IPS-20b (cell line): Measurements from ENCODE around the gene MESD.

ENCODE experiments used
- H3K27ac ChIP-seq: one replicate; pipeline ENCODE4 v1.5.1; 2013; ENCODE audit warnings: low read length
- H3K27me3 ChIP-seq: 2 replicates; pipeline ENCODE4 v1.6.1; 2013; ENCODE audit warnings: mild to moderate bottlenecking, low read length, inconsistent platforms; ENCODE audit not compliant: insufficient read depth
- H3K36me3 ChIP-seq: 2 replicates; pipeline ENCODE4 v1.6.1; 2013; ENCODE audit warnings: low read depth, mild to moderate bottlenecking, inconsistent platforms, low read length, moderate library complexity; ENCODE audit not compliant: insufficient read depth
- H3K4me1 ChIP-seq: 2 replicates; pipeline ENCODE4 v1.6.1; 2013; ENCODE audit warnings: mild to moderate bottlenecking, control low read depth, inconsistent platforms, low read length, moderate library complexity; ENCODE audit not compliant: insufficient read depth
- H3K4me3 ChIP-seq: 2 replicates; pipeline ENCODE4 v1.5.1; 2013; ENCODE audit warnings: mild to moderate bottlenecking, low read length, inconsistent platforms
- H3K9ac ChIP-seq: 2 replicates; pipeline ENCODE4 v1.6.1; 2013; ENCODE audit warnings: low read depth, mild to moderate bottlenecking, inconsistent platforms, low read length, moderate library complexity
- H3K9me3 ChIP-seq: 2 replicates; pipeline ENCODE4 v1.6.1; 2013; ENCODE audit warnings: mild to moderate bottlenecking, low read depth, low read length, inconsistent platforms; ENCODE audit not compliant: insufficient read depth

MESD gene

DNA sequence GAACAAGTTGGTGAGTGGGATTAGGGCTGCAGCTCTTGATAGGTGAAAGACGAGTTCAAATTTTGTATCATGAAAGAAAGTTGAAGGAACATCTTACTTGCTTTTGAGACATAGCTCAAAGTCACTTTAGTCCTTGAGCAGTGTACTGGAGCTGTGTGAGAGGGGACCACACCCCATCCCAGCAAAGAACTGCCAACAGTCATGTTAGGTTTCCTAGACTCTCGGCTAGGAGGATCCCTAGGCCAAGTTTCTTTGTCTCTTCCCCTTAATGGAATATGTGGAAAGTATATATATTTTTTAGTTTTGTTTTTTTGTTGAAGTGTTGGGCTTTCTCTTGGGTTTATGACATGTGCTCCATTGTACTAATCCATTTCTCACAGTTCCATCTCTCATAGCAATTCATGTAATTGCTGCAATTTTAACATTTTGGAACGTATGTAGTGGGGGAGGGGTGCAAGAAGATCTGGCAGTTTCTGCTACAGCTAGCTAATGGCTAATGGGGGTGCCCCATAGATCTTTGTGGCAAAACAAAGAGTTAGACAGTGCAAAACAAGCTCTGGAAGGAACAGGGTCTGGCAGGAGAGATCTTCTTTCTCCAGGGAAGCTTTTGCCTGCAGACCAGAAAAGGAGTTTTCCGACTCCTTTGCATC, 36.2 kb upstream of the MESD start:
- peaks cover 17% of the 10 kb centered on the region; the same call in 1 of the 2 replicates for H3K4me1 ChIP-seq

DNA sequence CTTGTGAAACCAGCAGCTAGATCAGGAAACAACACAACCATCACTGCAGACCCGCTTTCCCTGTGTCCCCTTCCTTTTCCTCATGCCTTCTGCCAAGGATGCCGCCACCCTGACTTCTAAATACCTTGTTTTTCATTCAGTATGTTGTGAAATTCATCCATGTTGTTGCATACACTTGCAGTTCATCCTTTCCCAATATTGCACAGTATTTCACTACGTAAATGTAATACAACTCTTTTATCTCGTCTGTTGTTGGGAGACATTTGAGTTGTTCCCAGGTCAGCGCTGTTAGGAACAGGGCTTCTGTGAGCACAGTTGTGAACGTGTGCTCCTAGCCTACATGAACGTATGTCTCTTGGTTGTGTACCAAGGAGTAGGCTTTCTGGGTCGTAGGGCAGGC, 35.3 kb upstream of the MESD start:
- Histone ChIP-seq H3K36me3 (no peaks in the 10 kb centered on the region), H3K4me3 (no peak overlapping the region), H3K27ac (no peak overlapping the region)

More for the DNA sequence above, 36.2 kb upstream of the MESD start:
- Histone ChIP-seq H3K27ac (no peak overlapping the region), H3K9ac (no peak overlapping the region), H3K4me3 (no peak overlapping the region), H3K36me3 (no peaks in the 10 kb centered on the region), H3K9me3 (no peaks in the 10 kb centered on the region), H3K27me3 (no peaks in the 10 kb centered on the region)

DNA sequence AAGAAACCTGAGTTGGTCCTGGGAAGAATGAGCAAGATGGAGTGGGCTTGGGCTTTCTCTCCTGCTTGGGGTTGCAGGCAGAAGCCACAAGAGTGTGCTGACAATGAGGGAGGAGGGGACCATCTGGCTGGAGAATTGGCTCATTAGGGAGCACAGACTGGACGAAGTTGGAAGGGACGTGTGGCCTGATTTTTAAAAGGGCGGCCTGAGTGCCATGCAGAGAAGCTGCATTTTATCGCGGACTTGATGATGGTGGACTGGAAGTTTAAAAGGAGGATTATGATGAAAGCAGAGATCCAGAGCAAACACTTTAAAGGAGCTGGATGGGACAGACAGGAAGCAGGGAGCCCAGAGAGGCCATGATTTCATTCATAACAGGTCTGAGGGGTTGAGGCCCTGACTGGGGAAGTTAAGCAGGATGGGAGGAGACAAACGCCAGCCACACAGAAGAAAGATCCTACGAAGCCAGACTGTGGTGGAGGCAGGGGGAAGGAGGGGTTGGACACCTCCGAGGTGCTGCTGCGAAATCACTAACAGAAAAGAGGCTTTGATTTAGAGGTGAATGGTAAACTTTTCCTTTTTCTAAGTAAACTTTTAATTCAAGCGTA, 34.8 kb upstream of the MESD start:
- Histone ChIP-seq H3K9ac (no peak overlapping the region), H3K4me3 (no peak overlapping the region), H3K4me1 (peaks cover 17% of the 10 kb centered on the region; the same call in 1 of the 2 replicates), H3K36me3 (no peaks in the 10 kb centered on the region), H3K27me3 (no peaks in the 10 kb centered on the region), H3K27ac (no peak overlapping the region), H3K9me3 (no peaks in the 10 kb centered on the region)

More for the DNA sequence above, 35.3 kb upstream of the MESD start:
- Histone ChIP-seq H3K9ac (no peak overlapping the region), H3K4me1 (peaks cover 17% of the 10 kb centered on the region; the same call in 1 of the 2 replicates), H3K27me3 (no peaks in the 10 kb centered on the region), H3K9me3 (no peaks in the 10 kb centered on the region)

DNA sequence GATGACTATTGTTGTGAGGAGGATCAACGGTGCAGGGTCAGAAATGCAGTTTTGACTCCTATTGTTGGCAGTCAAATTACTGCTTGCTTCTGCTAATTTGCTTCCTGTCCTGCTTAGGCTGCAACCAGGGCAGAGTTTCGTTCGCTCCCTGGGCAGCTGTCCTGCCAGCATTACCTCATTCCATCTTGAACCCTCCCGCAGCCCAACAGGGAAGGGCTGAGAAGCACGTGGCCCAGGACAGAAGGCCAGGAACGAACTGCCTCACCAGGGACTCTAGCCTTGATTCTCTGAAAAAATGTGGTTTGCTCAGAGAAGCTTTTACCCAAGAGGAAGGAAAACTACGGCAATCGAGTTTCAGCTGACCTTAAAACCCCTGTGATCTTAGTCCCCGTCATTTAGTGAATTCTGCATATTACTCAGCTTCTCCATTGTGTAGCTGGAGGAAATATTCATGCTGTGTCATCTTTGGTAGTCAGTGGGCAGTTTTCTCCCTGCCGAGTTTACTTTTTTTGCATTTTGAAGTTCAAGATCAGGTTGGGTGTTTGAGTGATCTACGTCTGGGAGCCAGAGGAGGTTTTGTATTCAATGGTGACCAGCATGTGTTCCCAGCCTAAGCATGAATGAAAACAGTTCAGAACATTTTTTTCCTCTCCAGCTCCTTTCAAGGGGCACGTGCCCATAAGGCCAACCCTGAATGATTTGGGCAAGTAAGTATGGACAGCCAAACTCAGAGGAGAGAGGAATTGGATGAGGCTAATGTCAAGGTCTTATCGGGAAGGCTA, 34.1 kb upstream of the MESD start:
- H3K36me3 ChIP-seq = no peaks in the 10 kb centered on the region
- H3K9ac ChIP-seq = no peak overlapping the region
- H3K27me3 ChIP-seq = no peaks in the 10 kb centered on the region
- H3K27ac ChIP-seq = no peak overlapping the region
- H3K4me1 ChIP-seq = peaks cover 12% of the 10 kb centered on the region; the same call in 1 of the 2 replicates
- no peaks in the 10 kb centered on the region for H3K9me3 ChIP-seq
- no peak overlapping the region for H3K4me3 ChIP-seq

DNA sequence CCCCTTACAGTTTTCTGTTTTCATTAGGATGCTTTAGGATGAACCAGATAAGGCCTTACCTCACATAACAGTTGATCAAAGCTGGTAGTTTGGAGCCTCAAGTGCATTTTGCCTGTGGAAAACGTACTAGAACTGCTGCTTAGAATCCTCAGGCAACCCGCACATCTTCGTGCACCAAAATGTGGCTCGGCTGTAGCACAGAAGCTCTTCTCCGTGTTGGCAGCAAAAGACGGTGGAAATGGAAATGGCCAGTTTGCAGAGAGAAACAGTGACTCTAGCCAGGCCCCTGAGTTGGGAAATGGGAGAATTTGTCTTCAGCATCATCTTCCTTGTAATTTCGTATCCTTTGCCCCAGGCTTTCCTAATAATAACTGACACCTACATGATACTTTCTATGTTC, 31.7 kb upstream of the MESD start:
- Histone ChIP-seq H3K4me1 (peaks cover 11% of the 10 kb centered on the region; the same call in 1 of the 2 replicates), H3K4me3 (no peak overlapping the region), H3K27me3 (no peaks in the 10 kb centered on the region), H3K36me3 (no peaks in the 10 kb centered on the region), H3K9me3 (no peaks in the 10 kb centered on the region), H3K27ac (no peak overlapping the region), H3K9ac (no peak overlapping the region)

DNA sequence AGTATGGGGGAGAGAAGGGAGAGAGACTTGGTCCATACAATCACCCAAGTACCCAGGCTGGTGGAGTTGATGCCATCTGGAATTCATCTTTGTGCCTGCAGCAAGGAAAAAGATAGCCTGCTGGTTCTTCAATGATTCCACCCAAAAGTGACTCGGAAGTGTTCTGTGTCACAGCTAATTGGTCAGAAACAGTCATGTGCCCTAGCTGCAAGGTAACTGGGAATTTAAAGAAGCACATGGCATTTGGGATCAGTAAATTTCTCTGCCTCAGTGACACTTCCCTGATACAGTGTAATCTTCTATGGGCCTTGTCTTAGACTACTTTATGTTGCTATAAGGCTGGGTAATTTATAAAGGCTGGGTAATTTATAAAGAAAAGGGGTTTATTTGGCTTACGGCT, 28.6 kb upstream of the MESD start:
- Histone ChIP-seq H3K36me3 (no peaks in the 10 kb centered on the region), H3K4me1 (no peaks in the 10 kb centered on the region), H3K9ac (no peak overlapping the region), H3K9me3 (no peaks in the 10 kb centered on the region), H3K27me3 (no peaks in the 10 kb centered on the region), H3K4me3 (no peak overlapping the region), H3K27ac (no peak overlapping the region)

DNA sequence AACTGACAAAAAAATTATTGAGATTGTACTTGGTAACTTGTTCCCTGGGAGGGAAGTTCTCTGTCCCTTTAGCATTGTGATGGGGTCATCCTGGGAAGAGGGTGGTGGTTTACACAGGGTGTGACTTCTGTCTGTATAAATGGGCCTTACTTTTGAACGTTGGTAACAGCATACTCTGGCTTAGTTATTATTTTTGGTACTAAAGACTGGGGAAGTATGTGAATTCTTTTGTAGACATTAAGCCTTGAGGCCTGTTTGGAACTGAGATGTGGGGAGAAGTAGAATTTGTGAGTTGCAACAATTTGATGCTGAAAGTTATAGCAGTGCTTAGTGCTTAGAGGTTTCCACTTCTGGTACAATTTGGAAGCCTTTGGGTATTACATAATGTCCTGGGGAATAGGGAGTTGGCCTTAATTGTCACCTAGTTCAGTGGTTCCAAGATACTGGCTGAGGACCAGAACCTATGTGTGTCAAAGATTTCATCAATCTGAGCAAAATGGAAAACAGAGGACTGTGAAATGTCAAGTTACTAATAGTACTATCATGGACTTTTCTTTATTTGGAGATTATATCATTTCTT, 27.0 kb upstream of the MESD start:
- Histone ChIP-seq H3K27ac (no peak overlapping the region), H3K27me3 (no peaks in the 10 kb centered on the region), H3K4me1 (no peaks in the 10 kb centered on the region), H3K9ac (no peak overlapping the region), H3K4me3 (no peak overlapping the region), H3K9me3 (no peaks in the 10 kb centered on the region), H3K36me3 (no peaks in the 10 kb centered on the region)

DNA sequence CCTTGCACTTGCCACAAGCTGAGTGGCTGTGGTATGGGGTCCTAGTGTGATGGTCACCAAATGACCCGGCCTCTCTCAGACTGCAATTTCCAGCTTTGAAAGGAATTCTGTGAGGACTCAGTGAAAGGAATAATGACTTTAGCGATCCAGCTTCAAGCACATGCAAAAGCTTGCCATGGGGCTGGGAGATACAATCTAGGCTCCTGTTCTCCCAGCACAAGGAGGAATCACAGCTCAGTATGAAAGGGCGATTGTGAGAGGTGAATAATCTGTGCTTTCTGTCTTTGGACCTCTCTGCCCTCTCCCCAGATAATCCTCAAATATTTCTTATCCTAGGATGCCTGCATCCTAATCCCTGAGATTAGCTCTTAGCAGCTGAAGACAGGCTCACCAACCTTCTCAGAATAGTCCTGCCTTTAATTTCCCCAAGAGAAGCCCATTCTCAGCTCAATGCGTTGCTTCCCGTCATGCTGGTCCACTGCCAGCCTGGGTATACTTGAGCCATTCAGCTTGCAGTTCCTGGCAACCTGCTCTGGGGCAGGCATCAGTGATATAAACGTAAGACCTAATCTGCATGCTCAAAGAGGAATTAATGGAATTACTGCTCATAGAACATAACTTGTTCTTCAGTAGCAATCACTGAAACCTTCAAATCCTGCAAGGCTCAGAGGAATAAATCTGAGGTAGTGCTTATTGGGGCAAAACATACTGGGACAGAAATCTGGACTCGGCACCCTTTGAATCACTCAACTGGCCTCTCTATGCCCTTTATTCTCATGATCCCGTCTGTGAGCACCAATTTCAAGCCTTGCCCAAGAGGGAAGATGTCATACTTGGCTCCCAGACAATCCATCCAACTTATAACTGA, 26.2 kb upstream of the MESD start:
- no peaks in the 10 kb centered on the region for H3K27me3 ChIP-seq
- no peaks in the 10 kb centered on the region for H3K9me3 ChIP-seq
- no peaks in the 10 kb centered on the region for H3K36me3 ChIP-seq
- H3K4me1 ChIP-seq = no peaks in the 10 kb centered on the region
- no peak overlapping the region for H3K9ac ChIP-seq
- H3K4me3 ChIP-seq = no peak overlapping the region
- no peak overlapping the region for H3K27ac ChIP-seq

DNA sequence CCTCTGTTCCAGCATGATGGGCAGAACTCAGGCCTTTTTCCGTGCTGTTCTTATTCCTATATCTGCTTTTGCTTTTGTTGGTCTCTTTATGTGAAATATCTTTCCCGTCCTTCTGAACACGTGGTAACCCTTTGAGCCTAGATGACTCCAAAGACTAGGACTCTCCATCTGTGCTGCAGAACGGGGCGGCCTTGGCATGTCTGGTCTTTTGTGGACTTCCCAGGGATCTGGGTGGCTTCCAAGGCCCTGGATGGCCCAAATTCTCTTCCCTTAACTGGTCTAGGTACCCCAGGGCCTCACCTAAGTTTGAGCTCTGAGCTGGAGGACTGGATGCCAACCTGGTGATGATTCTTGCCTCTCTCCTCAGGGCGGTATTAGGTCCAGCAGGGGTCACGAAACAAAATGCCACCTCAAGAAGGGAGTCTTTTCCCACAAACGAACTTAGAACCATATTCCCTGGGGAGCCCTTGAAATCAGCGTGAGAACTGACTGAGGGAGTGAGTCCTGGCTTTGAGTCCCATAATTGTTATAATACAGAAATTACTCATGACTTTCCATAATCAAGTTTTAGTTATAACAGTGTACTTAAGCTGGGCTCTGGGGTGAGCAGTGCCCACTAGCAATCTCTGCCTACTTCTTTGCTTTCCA, 25.0 kb upstream of the MESD start:
- Histone ChIP-seq H3K9me3 (no peaks in the 10 kb centered on the region), H3K4me1 (no peaks in the 10 kb centered on the region), H3K27me3 (no peaks in the 10 kb centered on the region), H3K36me3 (no peaks in the 10 kb centered on the region), H3K4me3 (no peak overlapping the region), H3K9ac (no peak overlapping the region), H3K27ac (no peak overlapping the region)

DNA sequence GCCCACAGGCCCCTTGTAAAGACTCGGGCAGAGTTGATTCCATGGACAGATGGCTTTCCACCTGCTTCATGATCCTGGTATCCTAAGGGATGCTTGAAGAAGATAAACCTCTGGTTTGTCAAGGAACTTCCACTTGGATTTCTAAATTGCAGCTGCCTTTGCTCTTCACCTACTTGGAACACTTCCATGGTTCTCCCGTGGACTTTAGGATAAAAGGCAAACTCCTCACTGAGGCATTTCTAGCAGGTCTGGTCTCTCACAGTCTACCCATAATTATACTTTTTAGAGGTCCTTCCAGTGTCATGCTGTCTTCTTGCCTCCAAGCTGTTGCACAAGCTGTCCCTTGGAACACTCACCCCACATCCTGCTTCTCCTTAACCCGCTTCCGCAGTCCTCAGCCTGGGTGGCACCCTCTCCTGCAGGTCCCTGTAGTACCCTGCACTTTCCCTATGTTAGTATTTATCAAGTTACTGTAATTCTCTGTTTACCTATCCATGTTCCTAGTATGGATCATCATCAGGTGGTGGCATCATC, 23.8 kb upstream of the MESD start:
- Histone ChIP-seq H3K36me3 (no peaks in the 10 kb centered on the region), H3K27me3 (no peaks in the 10 kb centered on the region), H3K9me3 (no peaks in the 10 kb centered on the region), H3K4me3 (no peak overlapping the region), H3K9ac (no peak overlapping the region), H3K27ac (no peak overlapping the region), H3K4me1 (no peaks in the 10 kb centered on the region)
